ENCODE results near the gene TULP1. TPM values are rescaled to one million over a fixed set of nuclear protein-coding genes. Genes with fewer than 3 reads are reported as not detected.

Gene TULP1
- total and polyA plus RNA-seq, 2 of the 13 experiments (the other 11 are each of a cell fraction or from before 2014, with no cell fraction given), result not detected

DNA sequence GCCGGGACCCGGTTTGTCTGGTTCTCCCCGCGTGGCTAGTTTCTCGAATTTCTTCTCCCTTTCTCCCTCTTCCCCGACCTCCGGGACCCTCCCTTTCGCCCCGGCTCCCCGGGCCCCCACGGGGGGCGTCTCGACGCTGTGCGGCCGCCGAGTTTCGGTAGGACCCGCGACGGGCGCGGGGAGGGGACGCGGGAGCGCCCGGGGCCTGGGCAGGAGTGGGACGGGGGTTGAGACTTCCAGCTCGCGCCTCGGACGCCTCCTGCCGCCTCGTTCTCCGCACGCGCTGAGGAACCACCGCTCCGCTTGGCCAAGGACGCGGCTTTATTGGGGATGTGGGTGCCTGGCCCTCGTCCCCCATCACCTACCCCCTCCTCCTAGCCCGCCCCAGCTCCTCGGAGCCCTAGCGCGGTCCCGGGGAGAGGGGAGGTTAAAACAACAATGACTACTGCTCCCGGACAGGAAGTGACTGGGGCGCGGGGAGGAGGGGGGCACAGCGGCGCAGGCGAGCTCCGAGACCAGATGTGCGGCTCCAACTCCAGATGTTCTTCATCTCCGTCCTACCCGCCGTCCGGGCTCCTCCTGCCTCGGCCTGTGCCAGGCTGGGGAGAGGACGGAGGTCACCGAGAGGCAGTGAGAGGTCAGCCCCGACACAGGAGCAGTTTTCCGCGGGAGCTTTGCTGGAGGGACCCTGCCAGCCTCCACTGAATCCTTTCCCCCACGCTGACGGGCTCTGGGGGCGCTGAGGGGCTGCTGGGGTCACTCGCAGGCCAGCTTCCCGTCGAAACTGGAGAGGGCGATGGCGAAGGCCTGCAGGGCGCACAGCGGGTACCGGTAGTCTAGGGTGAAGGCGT lies 14.9 kb downstream of the TULP1 start (continued):
- TF ChIP-seq RBM22 (optimal IDR thresholded peaks at IDR 0.05; ENCODE audit: low read length) (no peak), NPAS2 (CRISPR knock-in tag; IDR thresholded peaks at IDR 0.05; ENCODE audit: borderline replicate concordance) (no peak), ZNF282 (IDR thresholded peaks at IDR 0.05; ENCODE audit: partially characterized antibody) (no peak), NFRKB (IDR thresholded peaks at IDR 0.05) (no peak), HDAC2 (CRISPR knock-in tag; IDR thresholded peaks at IDR 0.05) (no peak; the same call in 1 of the 2 replicates), ZNF598 (CRISPR knock-in tag; IDR thresholded peaks at IDR 0.05; ENCODE audit: borderline replicate concordance) (peak; percentile 50; the same call in 1 of the 2 replicates), SSRP1 (CRISPR knock-in tag; IDR thresholded peaks at IDR 0.05) (no peak), ZMAT3 (CRISPR knock-in tag; conservative IDR thresholded peaks at IDR 0.05) (peak; percentile 97), CHD2 (IDR thresholded peaks at IDR 0.05; ENCODE audit: low read depth, low read length) (no peak), TCF7L2 (IDR thresholded peaks at IDR 0.05; ENCODE audit: low read depth, low read length) (no peak), RXRB (CRISPR knock-in tag; IDR thresholded peaks at IDR 0.05; ENCODE audit: borderline replicate concordance) (peak; percentile 49), ZNF616 (CRISPR knock-in tag; IDR thresholded peaks at IDR 0.05; ENCODE audit: low read depth) (no peak; the same call in 1 of the 2 replicates), KAT2B (IDR thresholded peaks at IDR 0.05; ENCODE audit: borderline replicate concordance, low read depth, low read length) (no peak), ZNF841 (CRISPR knock-in tag; IDR thresholded peaks at IDR 0.05; ENCODE audit: borderline replicate concordance) (no peak), YEATS4 (CRISPR knock-in tag; IDR thresholded peaks at IDR 0.05; ENCODE audit: borderline replicate concordance) (peak; percentile 57), ZNF382 (CRISPR knock-in tag; IDR thresholded peaks at IDR 0.05; ENCODE audit: borderline replicate concordance) (no peak), SMYD3 (CRISPR knock-in tag; IDR thresholded peaks at IDR 0.05) (no peak; the same call in 1 of the 2 replicates), ZNF670 (CRISPR knock-in tag; IDR thresholded peaks at IDR 0.05; ENCODE audit: borderline replicate concordance) (no peak), EEA1 (CRISPR knock-in tag; IDR thresholded peaks at IDR 0.05; ENCODE audit: borderline replicate concordance) (peak; percentile 92; the same call in 1 of the 2 replicates), IRF2 (CRISPR knock-in tag; IDR thresholded peaks at IDR 0.05) (peak; percentile 45; the same call in 1 of the 2 replicates), ZSCAN25 (CRISPR knock-in tag; IDR thresholded peaks at IDR 0.05) (peak; percentile 43; the same call in 1 of the 2 replicates), NBN (conservative IDR thresholded peaks at IDR 0.05) (no peak), SIX4 (CRISPR knock-in tag; IDR thresholded peaks at IDR 0.05) (peak; percentile 22; the same call in 1 of the 2 replicates), PAWR (CRISPR knock-in tag; IDR thresholded peaks at IDR 0.05; ENCODE audit: borderline replicate concordance) (no peak)
- TF ChIP-seq, protein P1, sequence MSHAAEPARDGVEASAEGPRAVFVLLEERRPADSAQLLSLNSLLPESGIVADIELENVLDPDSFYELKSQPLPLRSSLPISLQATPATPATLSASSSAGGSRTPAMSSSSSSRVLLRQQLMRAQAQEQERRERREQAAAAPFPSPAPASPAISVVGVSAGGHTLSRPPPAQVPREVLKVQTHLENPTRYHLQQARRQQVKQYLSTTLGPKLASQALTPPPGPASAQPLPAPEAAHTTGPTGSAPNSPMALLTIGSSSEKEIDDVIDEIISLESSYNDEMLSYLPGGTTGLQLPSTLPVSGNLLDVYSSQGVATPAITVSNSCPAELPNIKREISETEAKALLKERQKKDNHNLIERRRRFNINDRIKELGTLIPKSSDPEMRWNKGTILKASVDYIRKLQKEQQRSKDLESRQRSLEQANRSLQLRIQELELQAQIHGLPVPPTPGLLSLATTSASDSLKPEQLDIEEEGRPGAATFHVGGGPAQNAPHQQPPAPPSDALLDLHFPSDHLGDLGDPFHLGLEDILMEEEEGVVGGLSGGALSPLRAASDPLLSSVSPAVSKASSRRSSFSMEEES (CRISPR knock-in tag; IDR thresholded peaks at IDR 0.05), result peak; percentile 78
- TF ChIP-seq, protein P2, sequence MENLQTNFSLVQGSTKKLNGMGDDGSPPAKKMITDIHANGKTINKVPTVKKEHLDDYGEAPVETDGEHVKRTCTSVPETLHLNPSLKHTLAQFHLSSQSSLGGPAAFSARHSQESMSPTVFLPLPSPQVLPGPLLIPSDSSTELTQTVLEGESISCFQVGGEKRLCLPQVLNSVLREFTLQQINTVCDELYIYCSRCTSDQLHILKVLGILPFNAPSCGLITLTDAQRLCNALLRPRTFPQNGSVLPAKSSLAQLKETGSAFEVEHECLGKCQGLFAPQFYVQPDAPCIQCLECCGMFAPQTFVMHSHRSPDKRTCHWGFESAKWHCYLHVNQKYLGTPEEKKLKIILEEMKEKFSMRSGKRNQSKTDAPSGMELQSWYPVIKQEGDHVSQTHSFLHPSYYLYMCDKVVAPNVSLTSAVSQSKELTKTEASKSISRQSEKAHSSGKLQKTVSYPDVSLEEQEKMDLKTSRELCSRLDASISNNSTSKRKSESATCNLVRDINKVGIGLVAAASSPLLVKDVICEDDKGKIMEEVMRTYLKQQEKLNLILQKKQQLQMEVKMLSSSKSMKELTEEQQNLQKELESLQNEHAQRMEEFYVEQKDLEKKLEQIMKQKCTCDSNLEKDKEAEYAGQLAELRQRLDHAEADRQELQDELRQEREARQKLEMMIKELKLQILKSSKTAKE (CRISPR knock-in tag; IDR thresholded peaks at IDR 0.05; ENCODE audit: borderline replicate concordance), result peak; percentile 61; the same call in 1 of the 2 replicates
- TF ChIP-seq, protein P3, sequence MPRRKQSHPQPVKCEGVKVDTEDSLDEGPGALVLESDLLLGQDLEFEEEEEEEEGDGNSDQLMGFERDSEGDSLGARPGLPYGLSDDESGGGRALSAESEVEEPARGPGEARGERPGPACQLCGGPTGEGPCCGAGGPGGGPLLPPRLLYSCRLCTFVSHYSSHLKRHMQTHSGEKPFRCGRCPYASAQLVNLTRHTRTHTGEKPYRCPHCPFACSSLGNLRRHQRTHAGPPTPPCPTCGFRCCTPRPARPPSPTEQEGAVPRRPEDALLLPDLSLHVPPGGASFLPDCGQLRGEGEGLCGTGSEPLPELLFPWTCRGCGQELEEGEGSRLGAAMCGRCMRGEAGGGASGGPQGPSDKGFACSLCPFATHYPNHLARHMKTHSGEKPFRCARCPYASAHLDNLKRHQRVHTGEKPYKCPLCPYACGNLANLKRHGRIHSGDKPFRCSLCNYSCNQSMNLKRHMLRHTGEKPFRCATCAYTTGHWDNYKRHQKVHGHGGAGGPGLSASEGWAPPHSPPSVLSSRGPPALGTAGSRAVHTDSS (CRISPR knock-in tag; conservative IDR thresholded peaks at IDR 0.05), result no peak
